Endometrial microvascular endothelial cells (primary cell): Measurements from ENCODE around the gene SCAND1. TPM values are rescaled to one million over a fixed set of nuclear protein-coding genes. Genes with fewer than 3 reads are reported as not detected.
"Not testable (repeated sequence)": the region's sequence is repeated elsewhere in the genome, so short reads cannot be mapped to it uniquely, and the experiment has no call there.

Experiments
- in situ Hi-C: cut with HindIII; loops from 2 replicates; pipeline ENCODE4 v1.10.0; 2017; ENCODE audit warnings: low sequenced_read_pairs, low pct_unique_long_range_greater_than_20kb; ENCODE audit errors: inconsistent ontology term
- total RNA-seq: library from RNA; depleted of rRNA; stranded (reverse); fragments of >200 nt; gene quantifications from one replicate; pipeline ENCODE4 v1.2.3, GENCODE V29; 2015; ENCODE audit errors: inconsistent ontology term

The SCAND1 gene
- total RNA-seq: 96.5 TPM

DNA sequence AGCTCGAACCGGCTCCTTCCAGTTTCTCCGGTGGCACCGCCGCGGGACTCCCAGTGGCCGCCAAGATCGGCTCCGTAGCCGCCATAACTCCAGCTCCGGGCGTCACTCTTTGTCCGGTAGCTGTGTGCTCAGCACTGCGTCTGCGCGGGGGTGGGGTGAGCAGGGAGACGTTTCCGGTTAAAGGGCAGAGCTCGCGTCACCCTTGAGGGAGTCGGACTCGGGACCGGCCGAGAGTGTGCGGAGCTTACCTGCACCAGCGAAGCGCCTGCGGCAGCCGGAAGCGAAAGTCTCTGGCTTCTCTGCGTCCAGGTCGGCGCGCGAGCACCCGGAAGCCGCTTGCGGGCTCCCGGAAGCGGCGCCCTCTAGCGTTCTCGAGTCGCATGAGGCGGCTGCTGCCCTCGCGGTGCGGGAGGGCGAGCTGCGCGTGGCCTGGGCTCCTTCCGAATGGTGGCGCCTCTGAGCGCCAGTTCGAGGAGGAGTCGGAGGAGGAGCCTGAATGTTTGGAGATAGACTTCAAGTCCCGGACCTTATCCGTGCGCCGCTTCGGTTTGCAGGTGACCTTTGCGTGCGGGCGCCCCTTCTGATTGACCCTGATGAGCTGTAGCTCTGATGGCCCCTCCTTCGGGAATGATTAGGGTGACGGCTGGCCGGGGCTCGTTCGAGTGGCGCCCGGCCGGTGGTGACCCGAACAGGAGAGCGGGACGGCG lies at the start of gene SCAND1:
Gene SCAND1, minus strand, starts transcription at position 303 of the 707 bp plus-strand sequence. Its CDS starts 218 bp downstream, at position 85.
- in situ Hi-C loops: no loop called here

DNA sequence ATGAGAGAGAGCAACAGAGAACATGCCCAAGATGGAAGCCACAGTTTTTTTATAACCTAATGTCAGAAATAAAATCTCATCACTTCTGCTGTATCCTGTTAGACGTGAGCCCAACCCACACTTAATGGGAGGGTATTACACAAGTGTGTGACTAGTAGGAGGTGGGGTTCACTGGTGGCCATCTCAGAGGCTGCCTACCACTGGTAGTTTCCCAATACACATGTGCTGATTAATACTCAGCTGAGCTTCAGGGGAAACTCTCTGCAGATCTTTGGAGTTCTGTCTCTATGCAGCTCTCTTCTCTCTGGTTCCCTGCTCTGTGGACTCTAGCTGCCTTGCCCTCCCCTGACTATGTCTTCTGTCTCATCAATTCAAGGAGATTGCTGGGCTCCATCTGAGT lies 49.7 kb upstream of the SCAND1 start:
- in situ Hi-C loops: no loop called here

DNA sequence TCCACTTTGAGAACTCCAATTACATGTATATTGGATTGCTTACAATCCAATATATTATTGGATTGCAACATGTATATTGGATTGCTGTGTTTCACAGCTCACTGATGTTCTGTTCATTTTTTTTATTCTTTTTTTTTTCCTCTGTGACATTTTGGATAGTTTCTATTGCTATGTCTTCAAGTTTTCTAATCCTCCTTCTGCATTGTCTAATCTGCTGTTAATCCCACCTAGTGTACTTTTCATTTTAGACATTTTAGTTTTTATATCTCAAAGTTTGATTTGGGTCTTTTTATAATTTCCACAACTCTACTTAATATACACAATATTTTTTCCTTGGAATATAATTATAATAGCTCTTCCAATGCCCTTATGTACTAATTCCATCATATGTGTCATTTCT lies 48.6 kb upstream of the SCAND1 start:
- in situ Hi-C loops: no loop called here

DNA sequence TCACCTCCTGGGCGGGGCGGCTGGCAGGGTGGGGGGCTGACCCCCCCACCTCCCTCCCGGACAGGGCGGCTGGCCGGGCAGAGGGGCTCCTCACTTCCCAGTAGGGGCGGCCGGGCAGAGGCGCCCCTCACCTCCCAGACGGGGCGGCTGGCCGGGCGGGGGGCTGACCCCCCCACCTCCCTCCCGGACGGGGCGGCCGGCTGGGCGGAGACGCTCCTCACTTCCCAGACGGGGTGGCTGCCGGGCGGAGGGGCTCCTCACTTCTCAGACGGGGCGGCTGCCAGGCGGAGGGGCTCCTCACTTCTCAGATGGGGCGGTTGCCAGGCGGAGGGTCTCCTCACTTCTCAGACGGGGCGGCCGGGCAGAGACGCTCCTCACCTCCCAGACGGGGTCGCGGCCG lies 47.0 kb upstream of the SCAND1 start:
- in situ Hi-C loops: not testable (repeated sequence)

DNA sequence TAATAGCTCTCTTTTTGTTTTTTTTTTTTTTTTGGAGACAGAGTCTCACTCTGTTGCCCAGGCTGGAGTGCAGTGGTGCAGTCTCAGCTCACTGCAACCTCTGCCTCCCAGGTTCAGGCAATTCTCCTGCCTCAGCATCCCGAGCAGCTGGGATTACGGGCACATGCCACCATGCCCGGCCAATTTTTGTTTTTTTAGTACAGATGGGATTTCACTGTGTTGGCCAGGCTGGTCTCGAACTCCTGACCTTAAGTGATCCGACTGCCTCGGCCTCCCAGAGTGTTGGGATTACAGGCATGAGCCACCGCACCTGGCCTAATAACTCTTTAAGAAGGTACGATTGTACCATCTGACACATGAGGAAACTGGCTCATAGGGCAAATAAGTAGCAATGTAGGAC lies 42.2 kb upstream of the SCAND1 start:
- in situ Hi-C loops: not testable (repeated sequence)

DNA sequence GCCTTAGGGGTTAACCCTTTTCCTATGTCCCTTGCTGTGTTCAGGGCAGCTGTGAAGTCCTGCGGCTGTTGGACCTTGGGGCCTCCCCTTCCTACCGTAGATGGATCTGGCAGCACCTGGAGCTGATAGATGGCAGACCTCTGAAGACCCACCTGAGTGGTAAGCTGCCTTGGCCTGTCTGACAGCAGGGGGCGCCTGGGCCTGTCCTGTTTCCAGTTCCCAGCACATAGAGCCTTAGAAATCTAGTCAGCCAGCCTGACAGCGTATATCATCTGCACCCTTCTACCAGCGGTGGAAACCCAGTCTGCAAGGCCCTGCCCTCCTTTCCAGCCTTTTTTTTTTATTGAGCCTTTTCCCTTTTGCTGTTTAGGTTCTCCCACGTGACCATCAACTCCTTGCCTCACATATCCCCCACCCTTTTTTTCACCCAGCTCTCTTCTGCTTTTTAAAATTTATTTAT lies 40.7 kb upstream of the SCAND1 start:
- in situ Hi-C loops: no loop called here

DNA sequence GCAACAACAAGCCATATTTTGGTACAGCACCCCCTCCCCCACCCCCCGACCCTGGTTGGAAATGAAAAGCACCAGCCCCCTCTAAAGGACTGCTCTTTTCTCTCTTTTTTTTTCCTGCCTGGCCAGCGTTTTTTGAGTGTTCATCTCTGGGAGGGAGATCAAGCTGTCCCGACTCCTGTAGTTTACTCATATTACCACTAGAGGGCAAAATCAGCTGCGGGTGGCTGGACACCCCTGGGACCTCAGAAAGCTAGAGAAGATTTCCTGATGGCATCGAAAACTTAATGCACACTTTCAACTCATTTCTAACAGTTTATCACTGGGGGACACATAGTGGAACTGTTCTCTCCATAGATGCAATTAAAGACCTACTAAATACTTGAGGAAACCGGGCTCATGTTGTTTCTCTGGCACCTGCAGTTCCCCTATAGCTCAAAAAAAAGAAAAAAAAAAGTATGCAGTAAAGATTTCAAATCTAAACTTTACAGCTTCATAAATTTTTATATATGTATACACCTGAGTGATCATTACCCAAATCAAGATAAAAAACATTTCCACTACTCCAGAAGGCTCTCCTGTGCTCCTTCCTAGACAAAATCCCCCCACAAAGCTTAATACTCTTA lies 38.5 kb upstream of the SCAND1 start:
- in situ Hi-C loops: no loop called here

DNA sequence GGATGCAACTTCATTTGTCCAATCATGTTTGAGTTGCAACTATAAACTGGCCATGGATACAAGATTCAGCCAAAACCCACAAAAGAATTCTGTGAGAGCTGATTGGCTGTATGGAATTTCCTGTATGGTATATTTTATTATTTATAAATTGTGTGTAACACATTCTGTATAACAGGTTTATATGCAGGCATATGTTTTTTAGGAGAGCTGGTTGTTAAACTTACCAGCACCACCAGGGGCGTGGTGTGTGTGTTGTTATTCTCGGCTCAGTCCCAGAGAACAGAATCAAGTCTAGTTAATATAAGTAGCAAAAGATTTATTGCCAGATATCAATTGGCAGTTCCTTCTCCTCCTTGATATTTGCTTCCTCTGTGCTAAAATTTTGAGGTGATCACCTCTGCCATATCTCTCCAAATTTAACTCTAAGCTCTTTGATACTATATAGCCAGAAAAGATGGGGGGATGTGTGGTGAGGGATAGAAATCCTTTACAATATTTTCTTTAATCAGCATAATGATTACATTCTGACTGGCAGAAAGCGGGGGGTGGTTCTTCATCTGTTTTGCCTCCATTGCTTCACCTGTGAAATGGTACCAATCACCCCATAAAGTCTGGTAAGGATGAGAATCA lies 37.0 kb upstream of the SCAND1 start:
- in situ Hi-C loops: no loop called here

DNA sequence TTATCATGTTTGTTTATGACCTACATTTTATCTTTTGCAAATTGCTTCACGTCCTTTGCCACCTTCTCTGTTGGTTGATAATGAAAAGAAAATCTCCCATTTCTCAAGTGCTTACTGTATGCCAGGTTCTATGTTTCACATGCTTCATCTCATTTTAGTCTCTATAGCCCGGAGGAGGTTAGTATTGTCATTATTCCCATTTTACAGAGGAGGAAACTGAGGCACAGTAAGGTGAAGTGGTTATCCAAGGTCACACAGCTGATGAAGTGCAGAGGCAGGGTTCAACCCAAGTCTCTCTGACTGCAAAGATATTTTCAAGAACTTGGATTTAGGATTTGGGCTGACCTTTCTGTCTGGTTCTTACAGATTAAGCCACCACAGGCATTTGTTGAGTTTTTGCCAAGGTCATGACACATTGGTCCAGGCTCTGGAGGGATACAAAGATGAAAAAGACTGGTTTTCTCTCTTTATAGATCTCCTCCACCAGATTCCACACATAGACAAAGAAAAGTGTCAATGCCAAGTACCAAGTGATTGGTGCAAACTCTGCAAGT lies 34.7 kb upstream of the SCAND1 start:
- in situ Hi-C loops: no loop called here

DNA sequence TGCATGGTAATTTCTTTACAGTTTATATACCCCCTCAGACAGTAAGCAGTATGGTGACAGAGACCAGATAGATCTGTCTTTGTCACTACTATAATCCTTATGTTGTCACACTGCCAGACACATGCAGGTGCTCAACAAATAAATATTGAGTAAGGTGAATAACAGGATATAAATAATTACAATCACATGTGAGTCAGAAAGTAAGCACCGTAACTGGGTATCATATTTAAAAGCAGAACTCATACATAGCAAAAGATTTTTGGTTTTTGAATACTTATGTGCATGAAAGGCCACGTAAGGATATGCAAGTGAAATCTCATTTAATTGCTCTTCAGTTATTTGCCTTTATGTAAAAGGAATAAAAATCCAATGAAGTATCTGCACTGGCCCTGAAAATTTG lies 31.5 kb upstream of the SCAND1 start:
- in situ Hi-C loops: no loop called here

DNA sequence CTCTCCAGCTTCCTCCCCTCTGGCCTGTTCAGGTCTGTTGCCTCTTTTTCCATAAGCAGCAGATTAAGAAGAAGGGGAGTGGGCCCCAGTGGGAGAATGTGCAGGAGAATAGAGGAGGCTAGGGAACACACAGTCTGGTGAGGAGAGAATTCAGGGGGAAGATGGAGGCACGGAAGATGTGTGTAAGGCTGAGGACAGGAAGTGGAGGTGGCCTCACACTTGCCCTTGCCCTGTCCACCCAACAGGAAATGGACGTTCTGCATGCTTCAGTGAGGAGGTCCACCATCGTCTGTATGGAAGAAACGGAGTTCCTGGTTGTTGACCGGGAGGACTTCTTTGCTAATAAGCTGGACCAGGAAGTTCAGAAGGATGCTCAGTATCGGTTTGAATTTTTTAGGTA lies 30.1 kb upstream of the SCAND1 start:
- in situ Hi-C loops: no loop called here

DNA sequence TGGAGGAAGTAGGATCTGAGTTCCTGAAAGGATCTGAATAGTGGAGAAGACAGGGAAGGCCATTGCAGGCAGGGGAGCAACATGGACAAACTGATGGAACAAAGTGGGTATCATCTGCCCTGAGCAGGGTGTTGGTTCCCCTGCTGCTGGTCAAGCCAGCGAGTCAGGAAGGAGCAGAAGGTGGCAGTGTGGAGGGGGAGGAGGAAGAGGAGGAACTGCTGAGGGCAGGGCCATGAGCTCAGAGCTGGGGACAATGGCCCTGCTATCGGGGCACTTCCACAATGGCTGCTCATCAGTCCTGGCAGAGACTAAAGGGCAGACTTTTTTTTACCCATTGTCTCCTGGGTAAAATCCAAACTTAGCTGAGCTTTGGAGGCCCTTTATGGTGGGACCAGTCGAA lies 27.7 kb upstream of the SCAND1 start:
- in situ Hi-C loops: no loop called here

DNA sequence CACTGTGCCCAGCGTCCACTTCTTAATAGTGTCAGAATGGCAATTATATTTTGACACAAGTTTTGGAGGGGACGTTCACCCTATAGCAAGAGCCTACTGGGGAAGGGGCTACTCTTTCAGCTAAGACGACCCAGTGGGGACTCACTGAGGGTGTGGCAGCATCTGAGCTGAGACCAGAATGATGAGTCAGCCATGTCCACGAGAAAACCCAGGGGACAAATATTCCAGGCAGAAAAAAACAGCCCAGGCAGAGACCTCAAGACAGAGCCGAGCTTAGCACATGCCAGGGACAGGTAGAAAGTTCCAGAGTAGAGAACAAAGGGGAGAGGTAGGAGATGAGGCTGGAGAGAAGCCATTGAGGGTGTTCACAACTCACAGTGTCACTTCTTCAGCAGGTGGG lies 25.2 kb upstream of the SCAND1 start:
- in situ Hi-C loops: no loop called here

DNA sequence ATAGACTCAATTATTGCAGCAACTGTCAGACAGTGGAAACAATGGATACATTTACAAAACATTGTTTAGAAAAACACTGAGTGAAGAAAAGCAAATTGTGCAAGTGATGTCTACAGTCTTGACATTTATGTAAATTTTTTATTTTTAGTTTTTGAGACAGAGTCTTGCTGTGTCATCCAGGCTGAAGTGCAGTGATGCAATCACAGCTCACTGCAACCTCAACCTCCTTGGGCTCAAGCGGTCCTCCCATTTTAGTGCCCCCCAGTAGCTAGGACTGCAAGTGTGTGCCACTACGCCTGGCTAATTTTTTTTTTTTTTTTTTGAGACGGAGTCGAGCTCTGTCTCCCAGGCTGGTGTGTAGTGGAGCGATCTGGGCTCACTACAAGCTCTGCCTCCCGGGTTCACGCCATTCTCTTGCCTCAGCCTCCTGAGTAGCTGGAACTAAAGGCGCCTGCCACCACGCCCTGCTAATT lies 23.8 kb upstream of the SCAND1 start:
- in situ Hi-C loops: no loop called here

DNA sequence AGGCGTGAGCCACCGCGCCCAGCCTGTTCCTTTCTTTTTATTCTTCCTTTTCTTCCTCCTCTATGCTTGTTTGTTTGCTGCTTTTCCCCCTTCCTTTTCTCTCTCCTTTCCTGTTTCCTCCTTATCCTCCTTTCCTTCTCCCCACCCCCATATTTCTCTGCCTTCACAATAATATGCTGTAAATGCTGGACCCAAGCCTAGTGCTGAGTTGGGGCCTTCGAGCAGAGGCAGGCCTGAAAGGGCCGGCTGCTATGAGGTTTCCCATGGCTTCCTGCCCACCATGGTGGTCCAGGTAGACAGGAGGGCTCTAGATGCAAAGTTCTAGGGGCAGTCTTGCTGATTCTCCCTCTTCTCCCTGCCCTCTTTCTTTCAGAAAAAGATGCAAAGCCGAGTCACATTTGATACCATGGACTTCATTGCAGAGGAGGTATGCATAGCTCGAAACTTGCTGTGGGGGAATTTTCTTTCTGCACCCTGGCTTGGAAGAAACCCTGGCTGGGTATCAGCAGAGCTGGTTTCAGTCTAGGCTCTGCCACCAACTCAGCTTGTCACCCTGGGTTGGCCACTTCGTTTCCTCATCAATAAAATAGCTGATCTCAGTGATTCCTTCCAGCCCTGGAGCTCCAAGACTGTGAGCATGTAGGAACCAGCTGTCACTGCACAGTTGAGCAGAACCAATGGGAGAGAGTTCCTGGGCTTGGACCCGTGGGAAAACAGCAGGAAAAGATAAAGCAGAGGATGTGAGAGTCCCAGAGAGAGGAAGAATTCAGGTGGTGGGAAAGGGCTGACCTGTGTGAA lies 21.5 kb upstream of the SCAND1 start:
- in situ Hi-C loops: no loop called here

DNA sequence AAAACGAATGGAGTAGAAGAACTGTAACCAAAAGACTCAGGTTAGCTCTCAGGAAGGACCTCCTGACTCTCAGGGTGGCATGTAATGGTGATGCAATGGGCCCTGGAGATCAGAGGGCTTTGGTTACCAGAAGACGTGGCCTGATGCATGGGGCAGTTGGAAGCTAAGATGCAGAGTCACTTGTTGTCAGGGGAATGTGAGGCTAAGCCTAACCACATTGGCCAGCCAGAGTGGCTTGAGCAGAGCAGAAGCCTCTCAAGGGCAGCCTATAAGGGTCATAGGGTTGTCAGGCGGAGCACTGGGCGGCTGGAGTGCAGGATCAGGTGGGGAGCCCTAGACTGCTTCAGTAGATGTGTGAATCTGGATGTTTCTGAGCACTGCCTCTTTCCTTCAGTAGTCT lies 20.0 kb upstream of the SCAND1 start:
- in situ Hi-C loops: no loop called here

DNA sequence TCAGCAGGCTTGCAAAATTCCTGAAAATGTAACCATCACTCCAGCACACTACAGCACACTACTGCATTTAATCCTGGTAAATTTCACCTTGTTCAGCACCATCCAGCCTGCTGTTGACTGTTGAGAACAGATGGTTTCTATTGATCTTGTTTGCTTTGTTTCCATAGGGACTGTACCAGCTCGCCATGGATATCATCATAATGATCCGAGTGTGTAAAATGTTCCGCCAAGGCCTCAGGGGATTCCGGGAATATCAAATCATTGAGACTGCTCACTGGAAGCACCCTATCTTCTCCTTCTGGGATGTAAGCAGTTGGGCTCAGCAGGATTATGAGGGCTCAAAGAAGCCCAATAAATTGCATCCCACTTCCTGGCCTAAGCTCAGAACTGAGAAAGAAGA lies 18.2 kb upstream of the SCAND1 start:
- in situ Hi-C loops: no loop called here

DNA sequence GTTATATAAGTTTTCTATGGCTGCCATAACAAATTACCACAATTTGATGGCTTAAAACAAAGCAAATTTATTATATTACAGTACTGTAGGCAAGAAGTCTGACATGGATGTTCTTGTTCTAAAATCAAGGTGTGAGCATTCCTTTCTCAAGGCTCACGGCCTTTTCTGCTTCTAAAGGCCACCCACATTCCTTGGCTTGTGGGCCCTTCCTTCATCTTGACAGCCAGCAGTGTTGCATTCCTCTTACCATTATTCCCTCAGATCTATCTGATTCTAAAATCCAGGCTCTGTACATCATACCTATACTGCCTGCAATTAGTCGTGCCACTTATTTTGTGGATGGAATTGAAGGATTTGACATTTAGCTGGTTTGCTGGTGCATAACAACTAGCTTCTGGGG lies 17.7 kb upstream of the SCAND1 start:
- in situ Hi-C loops: no loop called here

DNA sequence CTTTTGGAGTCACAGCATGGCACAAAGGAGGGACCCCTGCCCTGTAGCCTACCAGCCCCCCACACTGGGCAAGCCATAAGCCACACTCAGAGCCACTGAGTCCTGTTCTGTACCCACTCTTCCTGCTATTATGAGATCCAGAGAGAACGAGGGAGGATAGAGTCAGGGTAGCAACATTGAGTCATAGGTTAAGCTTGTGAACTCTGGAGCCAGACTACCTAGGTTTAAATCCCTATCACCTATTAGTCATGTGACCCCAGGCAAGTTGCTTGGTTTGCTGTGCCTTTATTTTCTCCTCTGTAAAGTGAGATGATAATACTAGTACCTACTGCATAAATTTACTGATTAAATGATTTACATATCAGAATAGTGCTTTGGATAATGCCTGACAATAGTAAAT lies 14.6 kb upstream of the SCAND1 start:
- in situ Hi-C loops: no loop called here
